ENCODE measurements around the gene GPRC5B. TPM values are rescaled to one million over a fixed set of nuclear protein-coding genes. Genes with fewer than 3 reads are reported as not detected.

GPRC5B gene
- total and polyA plus RNA-seq, 2 donors (not counting 3 experiments of a cell fraction or from before 2014, with no cell fraction given), result 42.3 TPM

DNA sequence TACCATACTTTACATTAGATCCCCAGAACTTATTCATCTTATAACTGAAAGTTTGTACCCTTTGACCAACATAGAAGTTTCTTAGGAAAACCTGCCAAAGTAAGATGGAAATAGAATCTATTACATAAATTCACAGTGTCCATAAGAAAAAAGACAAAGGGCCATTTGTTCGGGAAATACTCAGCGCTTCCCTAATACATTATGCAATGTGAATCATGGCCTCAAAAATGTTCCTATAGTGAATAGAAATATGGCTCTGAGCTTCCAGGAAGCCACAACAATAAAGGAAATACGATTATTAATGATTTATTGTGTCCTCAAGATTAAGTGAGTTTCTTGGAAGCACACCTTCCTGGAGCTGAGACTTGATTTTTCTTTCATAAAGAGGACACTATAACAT lies 51.5 kb downstream of the GPRC5B start:
- H3K36me3 ChIP-seq (ENCODE audit: control insufficient read depth in 2 of 2, extremely low read depth in 1 of 2, insufficient read depth in 2 of 2, low read length in 2 of 2), result no peaks in the 10 kb centered on the region
- dilution Hi-C loops (cut with MboI; ENCODE audit: extremely low pct_ligation_motif_present, low sequenced_read_pairs), result no loop called here
- no peak overlapping the region for H2AFZ ChIP-seq (ENCODE audit: low read depth, low read length)
- no peak overlapping the region for H3K9ac ChIP-seq (replicated peaks; ENCODE audit: extremely low read depth, insufficient read depth, low read length)
- H3K27me3 ChIP-seq (ENCODE audit: control insufficient read depth in 2 of 2, insufficient read depth in 2 of 2, low read length in 2 of 2), result no peaks in the 10 kb centered on the region
- H3K4me3 ChIP-seq (replicated peaks in 1 of 3; ENCODE audit: insufficient read depth in 1 of 3, low read depth in 1 of 3, low read length in 3 of 3), result no peak overlapping the region
- no peak overlapping the region for H3K27ac ChIP-seq (ENCODE audit: insufficient read depth, low read depth, low read length)
- no peaks in the 10 kb centered on the region for H4K20me1 ChIP-seq (replicated peaks; ENCODE audit: control insufficient read depth, extremely low read depth, insufficient read depth, low read length)
- ChIA-PET POLR2A (no interaction called here), CTCF (no interaction called here)
- H3K9me1 ChIP-seq (replicated peaks; ENCODE audit: control insufficient read depth, extremely low read depth, insufficient read depth, low read length), result no peaks in the 10 kb centered on the region
- H3K9me3 ChIP-seq (replicated peaks; ENCODE audit: control insufficient read depth, insufficient read depth, low read length), result no peaks in the 10 kb centered on the region
- intact Hi-C loops (cut with micrococcal nuclease), result no loop called here
- no peak for DNase-seq (ENCODE audit: low read depth, low spot score)
- FAIRE-seq, result peak; percentile 26
- no TSS peak for BruUV-seq (replicated peaks)
- no peaks in the 10 kb centered on the region for H3K4me1 ChIP-seq (ENCODE audit: control insufficient read depth, extremely low read depth, insufficient read depth, low read length)
- TF ChIP-seq POLR2A (IDR thresholded peaks at IDR 0.05; ENCODE audit: low read depth, low read length) (no peak), FOS (IDR thresholded peaks at IDR 0.05; ENCODE audit: borderline replicate concordance, insufficient read depth, low read length) (no peak), GATA2 (IDR thresholded peaks at IDR 0.05; ENCODE audit: insufficient read depth, insufficient read length, low read depth, low read length) (no peak), JUN (IDR thresholded peaks at IDR 0.05; ENCODE audit: borderline replicate concordance, insufficient read depth, insufficient read length, low read depth) (no peak), MYC (IDR thresholded peaks at IDR 0.05; ENCODE audit: low read depth, low read length) (no peak), POLR2AphosphoS5 (IDR thresholded peaks at IDR 0.05; ENCODE audit: insufficient read depth, low read depth, low read length) (no peak), EZH2 (IDR thresholded peaks at IDR 0.05; ENCODE audit: borderline replicate concordance, low read depth, low read length, severe bottlenecking) (no peak)
- TF ChIP-seq, protein P1, sequence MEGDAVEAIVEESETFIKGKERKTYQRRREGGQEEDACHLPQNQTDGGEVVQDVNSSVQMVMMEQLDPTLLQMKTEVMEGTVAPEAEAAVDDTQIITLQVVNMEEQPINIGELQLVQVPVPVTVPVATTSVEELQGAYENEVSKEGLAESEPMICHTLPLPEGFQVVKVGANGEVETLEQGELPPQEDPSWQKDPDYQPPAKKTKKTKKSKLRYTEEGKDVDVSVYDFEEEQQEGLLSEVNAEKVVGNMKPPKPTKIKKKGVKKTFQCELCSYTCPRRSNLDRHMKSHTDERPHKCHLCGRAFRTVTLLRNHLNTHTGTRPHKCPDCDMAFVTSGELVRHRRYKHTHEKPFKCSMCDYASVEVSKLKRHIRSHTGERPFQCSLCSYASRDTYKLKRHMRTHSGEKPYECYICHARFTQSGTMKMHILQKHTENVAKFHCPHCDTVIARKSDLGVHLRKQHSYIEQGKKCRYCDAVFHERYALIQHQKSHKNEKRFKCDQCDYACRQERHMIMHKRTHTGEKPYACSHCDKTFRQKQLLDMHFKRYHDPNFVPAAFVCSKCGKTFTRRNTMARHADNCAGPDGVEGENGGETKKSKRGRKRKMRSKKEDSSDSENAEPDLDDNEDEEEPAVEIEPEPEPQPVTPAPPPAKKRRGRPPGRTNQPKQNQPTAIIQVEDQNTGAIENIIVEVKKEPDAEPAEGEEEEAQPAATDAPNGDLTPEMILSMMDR (IDR thresholded peaks at IDR 0.05; ENCODE audit: extremely low read depth in 1 of 2, insufficient read depth in 1 of 2, low read depth in 1 of 2, low read length in 2 of 2), result no peak
- TF ChIP-seq, protein P2, sequence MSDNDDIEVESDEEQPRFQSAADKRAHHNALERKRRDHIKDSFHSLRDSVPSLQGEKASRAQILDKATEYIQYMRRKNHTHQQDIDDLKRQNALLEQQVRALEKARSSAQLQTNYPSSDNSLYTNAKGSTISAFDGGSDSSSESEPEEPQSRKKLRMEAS (IDR thresholded peaks at IDR 0.05; ENCODE audit: insufficient read depth, insufficient read length), result no peak
- no peaks in the 10 kb centered on the region for H3K79me2 ChIP-seq (ENCODE audit: control insufficient read depth, insufficient read depth, low read length)
- H3K4me2 ChIP-seq (ENCODE audit: insufficient read depth, low read length), result no peak overlapping the region

Data from endothelial cell of umbilical vein (primary cell).